Colonic mucosa (tissue), 4 donors: Measurements from ENCODE around the gene KCNA3. TPM values are rescaled to one million over a fixed set of nuclear protein-coding genes. Genes with fewer than 3 reads are reported as not detected.
A peak's percentile ranks its signal among the peaks of the same experiment; 100 is the strongest.

Experiments
- DNase-seq: peaks from one replicate; pipeline ENCODE4 v3.0.0-alpha.2; 2020
- H3K27ac ChIP-seq: fragments of 200-600 bp; one replicate; pipeline ENCODE4 v1.8.0; 2021
- H3K27me3 ChIP-seq: fragments of 200-600 bp; one replicate; pipeline ENCODE4 v1.8.0; 2021
- H3K36me3 ChIP-seq: fragments of 200-600 bp; one replicate; pipeline ENCODE4 v1.8.0; 2021
- H3K4me1 ChIP-seq: fragments of 200-600 bp; one replicate; pipeline ENCODE4 v1.8.0; 2021; ENCODE audit warnings: mild to moderate bottlenecking
- H3K4me3 ChIP-seq: fragments of 200-600 bp; one replicate; pipeline ENCODE4 v1.8.0; 2021
- H3K9ac ChIP-seq, 2 donors: one replicate each; pipeline ENCODE4 v1.7.0; 2013; ENCODE audit warnings: control low read depth in 2 of 2, low read depth in 2 of 2, low read length in 2 of 2
- H3K9me3 ChIP-seq: fragments of 200-600 bp; one replicate; pipeline ENCODE4 v1.8.0; 2021
- CTCF ChIP-seq: fragments of 200-600 bp; IDR thresholded peaks from one replicate; pipeline ENCODE4 v1.8.0; 2022; ENCODE audit warnings: antibody characterized with exemption, mild to moderate bottlenecking
- intact Hi-C: fragments of 100-400 bp; cut with DNase I; formaldehyde crosslinking; loops from one replicate; pipeline ENCODE4 v1.14.1; 2022
- total RNA-seq, 2 donors: library from RNA; stranded (reverse); fragmentation: NEBNext Ultra II Directional in 1 of 2; extraction: Animal tissue kit (Norgen Biotek cat#: 25700) in 1 of 2; gene quantifications; one replicate each; pipeline ENCODE4 v1.2.1, GENCODE V29; 2021
- donor health status: healthy.
- donor health status: DM: no; HTN: no; CAD: no.
- donor health status: DM: no; HTN: no; CAD: no.

KCNA3 gene
- total RNA-seq, 2 donors from 2014 or later = 0.93 to 1.4 TPM

- Histone ChIP-seq H3K36me3 (no peaks in the 10 kb centered on the region), H3K4me3 (no peak overlapping the region), H3K27ac (peak overlapping the region; percentile 22), H3K4me1 (no peaks in the 10 kb centered on the region), H3K9me3 (no peaks in the 10 kb centered on the region), H3K27me3 (no peaks in the 10 kb centered on the region), H3K9ac (no peak overlapping the region)
- no peak for DNase-seq
- intact Hi-C loops = no loop called here
- TF ChIP-seq CTCF = no peak
These were observed 38.4 kb downstream of the KCNA3 start for GRCh38 chr1:110636149-110636935.

DNA sequence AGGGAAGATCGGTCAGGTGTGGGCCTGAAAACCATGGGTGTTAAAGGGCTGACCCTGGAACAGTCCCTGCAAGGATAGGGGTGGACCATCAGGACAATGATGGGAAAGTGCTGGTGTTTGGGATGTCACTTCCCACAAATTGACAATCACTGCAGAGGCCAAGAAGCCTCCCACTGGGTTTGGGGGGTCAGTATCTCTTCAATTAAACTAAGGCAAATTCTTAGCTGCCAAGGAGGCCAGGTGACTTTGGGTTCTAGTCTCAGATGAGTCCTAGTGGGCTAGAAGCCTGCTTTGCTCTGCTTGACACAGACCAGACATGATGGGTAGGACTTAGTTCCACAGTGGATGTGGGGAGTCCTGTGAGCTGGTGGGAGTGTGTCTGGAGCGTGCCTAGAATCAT is 39.3 kb downstream of the KCNA3 start:
- H3K9me3 ChIP-seq = no peaks in the 10 kb centered on the region
- no peaks in the 10 kb centered on the region for H3K27me3 ChIP-seq
- H3K4me1 ChIP-seq = no peaks in the 10 kb centered on the region
- TF ChIP-seq CTCF = no peak
- H3K4me3 ChIP-seq = no peak overlapping the region
- H3K27ac ChIP-seq = no peak overlapping the region
- DNase-seq = no peak
- intact Hi-C loops = no loop called here
- no peak overlapping the region for H3K9ac ChIP-seq
- H3K36me3 ChIP-seq = no peaks in the 10 kb centered on the region

- H3K27me3 ChIP-seq = no peaks in the 10 kb centered on the region
- no peak for TF ChIP-seq CTCF
- H3K36me3 ChIP-seq = no peaks in the 10 kb centered on the region
- intact Hi-C loops = loop anchor here (5.0 kb wide), 2 partner anchors 133 to 148 kb away; no protein-coding TSS in a partner anchor
- H3K9me3 ChIP-seq = no peaks in the 10 kb centered on the region
- DNase-seq = peak; percentile 51
- H3K4me3 ChIP-seq = no peak overlapping the region
- H3K9ac ChIP-seq = no peak overlapping the region
- H3K27ac ChIP-seq = no peak overlapping the region
- no peaks in the 10 kb centered on the region for H3K4me1 ChIP-seq
These were observed 40.1 kb downstream of the KCNA3 start for GRCh38 chr1:110634455-110635311.

DNA sequence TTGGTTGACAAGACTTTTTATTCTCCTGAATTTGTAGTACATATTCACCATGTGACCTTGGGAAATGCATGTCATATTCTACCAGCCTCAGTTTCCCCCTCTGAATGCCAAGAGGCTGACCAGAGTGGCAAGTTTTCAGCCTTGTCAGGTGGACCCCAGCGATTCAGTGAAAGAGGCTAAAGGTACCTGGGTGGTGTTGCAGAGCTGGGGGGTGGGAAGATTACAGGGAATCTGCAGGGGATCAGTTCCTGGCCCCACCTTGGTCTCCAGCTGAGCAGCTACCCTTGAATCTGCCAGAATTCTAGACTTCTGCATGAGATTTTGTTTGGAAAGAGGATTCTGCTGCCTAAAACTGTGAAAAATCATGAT is 40.7 kb downstream of the KCNA3 start:
- Histone ChIP-seq H3K27ac (no peak overlapping the region), H3K27me3 (no peaks in the 10 kb centered on the region), H3K4me1 (no peaks in the 10 kb centered on the region), H3K9ac (no peak overlapping the region), H3K9me3 (no peaks in the 10 kb centered on the region), H3K36me3 (no peaks in the 10 kb centered on the region), H3K4me3 (no peak overlapping the region)
- TF ChIP-seq CTCF = no peak
- intact Hi-C loops = loop anchor here (5.0 kb wide), 2 partner anchors 133 to 148 kb away; no protein-coding TSS in a partner anchor
- no peak for DNase-seq

GRCh38 chr1:110633646-110634030 is 41.1 kb downstream of the KCNA3 start:
- H3K9me3 ChIP-seq = no peaks in the 10 kb centered on the region
- no peaks in the 10 kb centered on the region for H3K36me3 ChIP-seq
- DNase-seq = no peak
- no peak for TF ChIP-seq CTCF
- no peaks in the 10 kb centered on the region for H3K27me3 ChIP-seq
- no peak overlapping the region for H3K9ac ChIP-seq
- H3K4me3 ChIP-seq = no peak overlapping the region
- H3K27ac ChIP-seq = no peak overlapping the region
- intact Hi-C loops = loop anchor here (5.0 kb wide), 2 partner anchors 134 to 149 kb away; no protein-coding TSS in a partner anchor
- no peaks in the 10 kb centered on the region for H3K4me1 ChIP-seq
